ENCODE measurements around the gene PGRMC1. TPM values are rescaled to one million over a fixed set of nuclear protein-coding genes. Genes with fewer than 3 reads are reported as not detected.
A peak's percentile ranks its signal among the peaks of the same experiment; 100 is the strongest.

The PGRMC1 gene
- total and polyA plus RNA-seq, 2 donors (not counting 1 experiment from before 2014, with no cell fraction given), result 5.6 to 9.1 TPM

DNA sequence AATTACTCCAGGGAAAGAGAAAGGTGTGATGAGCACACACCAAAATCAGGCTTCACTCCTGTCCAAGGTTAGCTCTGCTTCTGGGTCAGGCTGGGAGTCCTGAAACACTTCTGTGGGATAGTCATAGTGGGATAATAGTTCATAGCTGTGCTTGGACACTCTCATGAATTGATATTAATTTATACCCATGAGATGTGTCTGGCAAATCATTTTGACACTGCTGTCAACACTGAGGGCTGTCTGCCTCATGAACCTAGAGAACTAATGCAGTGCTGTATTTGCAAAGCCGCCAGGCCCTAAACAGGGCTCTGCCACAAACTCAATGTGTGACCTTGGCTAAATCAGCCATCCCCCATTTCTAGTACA lies 24.5 kb upstream of the PGRMC1 start:
- H3K27me3 Mint-ChIP-seq, result peaks cover 12% of the 10 kb centered on the region
- DNase-seq, result no peak
- H3K4me3 Mint-ChIP-seq, result no peak overlapping the region
- Histone ChIP-seq H3K36me3 (replicated peaks in 1 of 2; ENCODE audit: control extremely low read depth in 1 of 2, control insufficient read depth in 1 of 2, extremely low read depth in 1 of 2, insufficient read depth in 2 of 2, low read length in 1 of 2) (no peaks in the 10 kb centered on the region), H2AFZ (ENCODE audit: insufficient read depth, low read depth, low read length, poor library complexity, severe bottlenecking) (no peak overlapping the region), H3K9me3 (ENCODE audit: control extremely low read depth in 1 of 3, control insufficient read depth in 2 of 3, insufficient read depth in 1 of 3, low read length in 2 of 3) (no peaks in the 10 kb centered on the region), H3K4me3 (ENCODE audit: control extremely low read depth in 1 of 5, extremely low read depth in 1 of 5, insufficient read depth in 1 of 5, low read depth in 2 of 5, low read length in 4 of 5) (no peak overlapping the region), H3K4me1 (ENCODE audit: control insufficient read depth in 2 of 2, insufficient read depth in 2 of 2, low read length in 2 of 2) (no peaks in the 10 kb centered on the region), H3K4me2 (replicated peaks; ENCODE audit: low read depth, low read length, poor library complexity, severe bottlenecking) (no peak overlapping the region), H3K27me3 (replicated peaks in 1 of 4; ENCODE audit: control extremely low read depth in 1 of 4, control insufficient read depth in 3 of 4, insufficient read depth in 4 of 4, low read length in 3 of 4) (no peaks in the 10 kb centered on the region), H3K27ac (ENCODE audit: low read length in 2 of 2) (no peak overlapping the region), H3K9ac (ENCODE audit: low read length) (no peak overlapping the region), H3K79me2 (ENCODE audit: control insufficient read depth, insufficient read depth, low read length) (no peaks in the 10 kb centered on the region), H4K20me1 (ENCODE audit: control insufficient read depth, insufficient read depth, low read length, poor library complexity, severe bottlenecking) (no peaks in the 10 kb centered on the region)
- whole genome bisulfite sequencing (ENCODE audit: insufficient coverage), result no CpG with 5 or more reads among the region's 1 CpG
- CTCF ChIA-PET, result no interaction called here
- POLR2A ChIA-PET, result interaction anchor here (0.6 kb wide), 1 partner anchor 9 kb away, joined by 6 read pairs; no protein-coding TSS in a partner anchor
- intact Hi-C loops (cut with micrococcal nuclease), result no loop called here
- H3K27ac Mint-ChIP-seq, result no peak overlapping the region
- ATAC-seq (ENCODE audit: low read depth), result no peak
- H3K4me1 Mint-ChIP-seq, result no peaks in the 10 kb centered on the region
- H3K9me3 Mint-ChIP-seq (ENCODE audit: insufficient read depth), result no peaks in the 10 kb centered on the region
- no peak for TF ChIP-seq EZH2 (IDR thresholded peaks at IDR 0.05; ENCODE audit: borderline replicate concordance, insufficient read depth, low read depth, low read length, poor library complexity, severe bottlenecking)
- TF ChIP-seq, protein P1, sequence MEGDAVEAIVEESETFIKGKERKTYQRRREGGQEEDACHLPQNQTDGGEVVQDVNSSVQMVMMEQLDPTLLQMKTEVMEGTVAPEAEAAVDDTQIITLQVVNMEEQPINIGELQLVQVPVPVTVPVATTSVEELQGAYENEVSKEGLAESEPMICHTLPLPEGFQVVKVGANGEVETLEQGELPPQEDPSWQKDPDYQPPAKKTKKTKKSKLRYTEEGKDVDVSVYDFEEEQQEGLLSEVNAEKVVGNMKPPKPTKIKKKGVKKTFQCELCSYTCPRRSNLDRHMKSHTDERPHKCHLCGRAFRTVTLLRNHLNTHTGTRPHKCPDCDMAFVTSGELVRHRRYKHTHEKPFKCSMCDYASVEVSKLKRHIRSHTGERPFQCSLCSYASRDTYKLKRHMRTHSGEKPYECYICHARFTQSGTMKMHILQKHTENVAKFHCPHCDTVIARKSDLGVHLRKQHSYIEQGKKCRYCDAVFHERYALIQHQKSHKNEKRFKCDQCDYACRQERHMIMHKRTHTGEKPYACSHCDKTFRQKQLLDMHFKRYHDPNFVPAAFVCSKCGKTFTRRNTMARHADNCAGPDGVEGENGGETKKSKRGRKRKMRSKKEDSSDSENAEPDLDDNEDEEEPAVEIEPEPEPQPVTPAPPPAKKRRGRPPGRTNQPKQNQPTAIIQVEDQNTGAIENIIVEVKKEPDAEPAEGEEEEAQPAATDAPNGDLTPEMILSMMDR (IDR thresholded peaks at IDR 0.05), result no peak

DNA sequence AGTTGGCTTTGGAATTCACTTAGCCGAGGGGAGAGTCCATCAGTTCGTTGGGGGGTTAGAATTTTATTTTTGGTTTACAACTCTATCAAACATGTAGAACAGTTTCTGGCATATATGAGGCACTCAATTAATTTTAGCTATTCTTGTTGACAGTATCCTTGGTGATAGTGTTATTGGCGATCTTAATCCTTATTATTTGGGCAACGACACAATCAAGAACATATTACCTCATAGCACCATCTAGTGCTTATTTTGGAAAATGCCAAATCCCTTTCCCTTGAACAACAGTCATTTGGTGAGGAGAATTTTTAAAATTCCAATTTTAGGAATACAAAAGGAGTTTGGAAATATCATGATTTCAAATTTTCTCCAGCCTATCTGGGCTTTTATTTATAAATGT lies 17.9 kb upstream of the PGRMC1 start:
- no peaks in the 10 kb centered on the region for H3K4me1 ChIP-seq (ENCODE audit: control insufficient read depth in 2 of 2, insufficient read depth in 2 of 2, low read length in 2 of 2)
- Mint-ChIP-seq H3K4me3 (no peak overlapping the region), H3K4me1 (no peaks in the 10 kb centered on the region), H3K9me3 (ENCODE audit: insufficient read depth) (no peaks in the 10 kb centered on the region), H3K27me3 (peaks cover 17% of the 10 kb centered on the region), H3K27ac (no peak overlapping the region)
- H3K9ac ChIP-seq (ENCODE audit: low read length), result no peak overlapping the region
- H2AFZ ChIP-seq (ENCODE audit: insufficient read depth, low read depth, low read length, poor library complexity, severe bottlenecking), result no peak overlapping the region
- no CpG with 5 or more reads among the region's 4 CpGs for WGBS (ENCODE audit: insufficient coverage)
- no peak overlapping the region for H3K4me3 ChIP-seq (ENCODE audit: control extremely low read depth in 1 of 5, extremely low read depth in 1 of 5, insufficient read depth in 1 of 5, low read depth in 2 of 5, low read length in 4 of 5)
- intact Hi-C loops (cut with micrococcal nuclease), result no loop called here
- H3K36me3 ChIP-seq (replicated peaks in 1 of 2; ENCODE audit: control extremely low read depth in 1 of 2, control insufficient read depth in 1 of 2, extremely low read depth in 1 of 2, insufficient read depth in 2 of 2, low read length in 1 of 2), result no peaks in the 10 kb centered on the region
- no peaks in the 10 kb centered on the region for H3K9me3 ChIP-seq (ENCODE audit: control extremely low read depth in 1 of 3, control insufficient read depth in 2 of 3, insufficient read depth in 1 of 3, low read length in 2 of 3)
- H3K79me2 ChIP-seq (ENCODE audit: control insufficient read depth, insufficient read depth, low read length), result no peaks in the 10 kb centered on the region
- ATAC-seq (ENCODE audit: low read depth) (no peak), DNase-seq (no peak)
- TF ChIP-seq EZH2 (IDR thresholded peaks at IDR 0.05; ENCODE audit: borderline replicate concordance, insufficient read depth, low read depth, low read length, poor library complexity, severe bottlenecking), result no peak
- TF ChIP-seq, protein P1 (IDR thresholded peaks at IDR 0.05), result peak; percentile 31
- H4K20me1 ChIP-seq (ENCODE audit: control insufficient read depth, insufficient read depth, low read length, poor library complexity, severe bottlenecking), result no peaks in the 10 kb centered on the region
- H3K4me2 ChIP-seq (replicated peaks; ENCODE audit: low read depth, low read length, poor library complexity, severe bottlenecking), result no peak overlapping the region
- no peak overlapping the region for H3K27ac ChIP-seq (ENCODE audit: low read length in 2 of 2)
- ChIA-PET POLR2A (no interaction called here), CTCF (interaction anchor here (1.0 kb wide), 1 partner anchor 371 kb away, joined by 4 read pairs; no protein-coding TSS in a partner anchor)
- H3K27me3 ChIP-seq (replicated peaks in 1 of 4; ENCODE audit: control extremely low read depth in 1 of 4, control insufficient read depth in 3 of 4, insufficient read depth in 4 of 4, low read length in 3 of 4), result peaks cover 0 to 4% (median 0%) of the 10 kb centered on the region in 4 experiments
